Measurements from ENCODE around the gene PRMT7.
A peak's percentile ranks its signal among the peaks of the same experiment; 100 is the strongest.

The PRMT7 gene

GRCh38 chr16:68350813-68351350 is 40.1 kb downstream of the PRMT7 start:
- DNase-seq = no peak

- DNase-seq = no peak
Observed at GRCh38 chr16:68351463-68351862, 40.6 kb downstream of the PRMT7 start.

GRCh38 chr16:68351991-68352431 is 41.2 kb downstream of the PRMT7 start:
- no peak for DNase-seq

- DNase-seq = no peak
Observed at GRCh38 chr16:68353366-68353765, 42.5 kb downstream of the PRMT7 start.

GRCh38 chr16:68354816-68355215 is 44.0 kb downstream of the PRMT7 start:
- DNase-seq = no peak

GRCh38 chr16:68355447-68356248 is 44.8 kb downstream of the PRMT7 start:
- DNase-seq = no peak

GRCh38 chr16:68356249-68356918 is 45.6 kb downstream of the PRMT7 start:
- peak; percentile 78 for DNase-seq

GRCh38 chr16:68356919-68357286 is 46.1 kb downstream of the PRMT7 start:
- no peak for DNase-seq

- no peak for DNase-seq
Observed at GRCh38 chr16:68357521-68357922, 46.7 kb downstream of the PRMT7 start.

- no peak for DNase-seq
Observed at GRCh38 chr16:68357923-68358322, 47.1 kb downstream of the PRMT7 start.

- DNase-seq = no peak
Observed at GRCh38 chr16:68358951-68359350, 48.1 kb downstream of the PRMT7 start.

- DNase-seq = no peak
Observed at GRCh38 chr16:68359398-68360191, 48.8 kb downstream of the PRMT7 start.

- no peak for DNase-seq
Observed at GRCh38 chr16:68360547-68360946, 49.7 kb downstream of the PRMT7 start.

GRCh38 chr16:68360956-68361355 is 50.1 kb downstream of the PRMT7 start:
- DNase-seq = no peak

GRCh38 chr16:68361485-68361884 is 50.7 kb downstream of the PRMT7 start:
- DNase-seq = no peak

- no peak for DNase-seq
Observed at GRCh38 chr16:68362262-68362913, 51.6 kb downstream of the PRMT7 start.

- DNase-seq = no peak
Observed at GRCh38 chr16:68362947-68363657, 52.3 kb downstream of the PRMT7 start.

GRCh38 chr16:68363658-68364521 is 53.1 kb downstream of the PRMT7 start:
- no peak for DNase-seq

- no peak for DNase-seq
Observed at GRCh38 chr16:68364561-68364998, 53.8 kb downstream of the PRMT7 start.

- DNase-seq = no peak
Observed at GRCh38 chr16:68365167-68365817, 54.5 kb downstream of the PRMT7 start.

Measured in stimulated activated CD8-positive, alpha-beta memory T cell treated with anti-CD3 and anti-CD28 coated beads, Interleukin-4, amount 100 ng/mL, for 48 hours (primary cell).